HTERT RPE-1 (cell line): ENCODE data around the gene PPP1R7.

Experiments used
- in situ Hi-C: fragments of 300-500 bp; cut with MboI; formaldehyde crosslinking; loops from 4 replicates; pipeline ENCODE4 v1.14.3; 2020; ENCODE audit warnings: low sequenced_read_pairs

PPP1R7 gene

DNA sequence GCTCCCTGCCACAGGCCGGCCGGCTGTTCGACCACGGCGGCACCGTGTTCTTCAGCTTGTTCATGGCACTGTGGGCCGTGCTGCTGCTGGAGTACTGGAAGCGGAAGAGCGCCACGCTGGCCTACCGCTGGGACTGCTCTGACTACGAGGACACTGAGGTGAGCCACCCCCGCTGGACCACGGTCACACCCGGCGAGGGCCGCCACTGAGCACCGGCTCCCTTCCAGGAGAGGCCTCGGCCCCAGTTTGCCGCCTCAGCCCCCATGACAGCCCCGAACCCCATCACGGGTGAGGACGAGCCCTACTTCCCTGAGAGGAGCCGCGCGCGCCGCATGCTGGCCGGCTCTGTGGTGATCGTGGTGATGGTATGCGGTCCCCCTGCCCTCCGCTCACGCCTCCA, 59.0 kb downstream of the PPP1R7 start:
- in situ Hi-C loops, result no loop called here

DNA sequence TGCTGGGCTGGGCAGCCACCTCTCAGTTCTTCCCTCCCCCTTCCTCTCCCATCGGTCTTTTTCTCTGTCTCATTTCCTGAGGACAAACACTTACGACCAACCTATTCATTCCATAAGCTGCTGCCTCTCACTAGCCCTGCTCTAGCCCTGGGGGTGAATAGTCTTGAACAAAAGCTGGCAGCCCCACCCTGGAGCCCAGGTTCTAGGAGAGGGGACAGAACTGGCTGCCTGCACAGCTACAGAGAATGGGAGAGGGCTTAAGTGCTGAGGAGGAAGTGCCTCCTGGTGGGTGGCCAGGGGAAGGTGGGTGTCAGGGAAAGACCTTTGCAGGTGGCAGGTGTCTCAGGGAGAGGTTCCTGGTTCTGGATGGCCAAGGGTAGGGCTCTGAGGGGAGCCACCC, 61.0 kb downstream of the PPP1R7 start:
- in situ Hi-C loops, result no loop called here

DNA sequence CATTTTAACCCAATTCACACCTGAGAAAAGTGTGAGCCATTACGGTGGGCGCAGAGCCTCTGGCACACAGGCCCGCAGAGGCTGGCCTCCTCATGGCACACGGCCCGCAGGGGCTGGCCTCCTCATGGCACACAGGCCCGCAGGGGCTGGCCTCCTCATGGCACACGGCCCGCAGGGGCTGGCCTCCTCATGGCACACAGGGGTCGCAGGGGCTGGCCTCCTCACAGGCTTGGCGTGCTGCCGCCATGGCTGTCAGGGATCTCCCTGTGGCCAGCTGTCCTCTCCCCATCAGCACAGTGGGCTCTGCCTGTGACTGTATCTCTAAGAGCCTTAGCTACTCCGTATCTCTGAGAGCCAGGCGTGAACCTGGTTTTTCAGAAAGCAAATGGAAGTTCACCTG, 62.8 kb downstream of the PPP1R7 start:
- in situ Hi-C loops, result no loop called here

DNA sequence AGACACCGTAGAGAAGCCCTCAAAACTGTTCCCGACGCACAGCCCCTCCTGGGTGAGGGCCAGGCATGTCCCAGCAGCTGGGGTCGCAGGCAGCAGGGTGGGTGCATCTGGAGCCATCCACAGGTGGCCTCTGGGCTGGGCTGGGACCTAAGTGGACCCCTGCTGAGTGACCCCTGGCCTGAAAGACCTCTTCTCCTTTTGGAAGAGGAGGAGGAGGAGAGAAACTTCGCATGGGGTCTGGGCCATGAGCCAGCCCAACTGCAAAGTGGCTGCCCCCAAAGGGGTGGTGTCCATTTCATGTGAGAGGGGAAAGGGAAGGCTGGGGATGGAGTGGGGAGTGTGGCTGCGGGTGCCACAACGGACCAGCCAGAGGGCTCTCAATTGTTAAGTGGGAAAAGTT, 63.3 kb downstream of the PPP1R7 start:
- in situ Hi-C loops, result no loop called here

DNA sequence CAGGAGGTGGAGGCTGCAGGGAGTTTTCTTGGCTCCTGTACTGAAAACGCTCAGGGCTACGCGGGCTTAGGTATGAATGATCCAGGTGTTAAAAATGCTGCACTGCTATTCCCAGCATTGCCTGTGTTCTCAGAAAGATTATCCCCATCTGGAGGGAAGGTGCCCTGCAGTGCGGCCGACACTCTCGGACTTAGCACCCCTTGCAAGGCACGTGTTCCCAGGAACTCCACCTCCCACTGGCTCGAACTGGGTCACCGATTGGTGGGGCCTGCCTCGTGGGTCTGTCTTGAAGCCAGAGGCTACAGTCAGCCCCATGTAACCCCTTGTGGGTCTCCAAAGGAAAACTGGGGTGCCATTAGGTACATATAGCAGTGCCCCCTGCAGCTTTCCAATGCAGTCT, 63.9 kb downstream of the PPP1R7 start:
- in situ Hi-C loops, result no loop called here

DNA sequence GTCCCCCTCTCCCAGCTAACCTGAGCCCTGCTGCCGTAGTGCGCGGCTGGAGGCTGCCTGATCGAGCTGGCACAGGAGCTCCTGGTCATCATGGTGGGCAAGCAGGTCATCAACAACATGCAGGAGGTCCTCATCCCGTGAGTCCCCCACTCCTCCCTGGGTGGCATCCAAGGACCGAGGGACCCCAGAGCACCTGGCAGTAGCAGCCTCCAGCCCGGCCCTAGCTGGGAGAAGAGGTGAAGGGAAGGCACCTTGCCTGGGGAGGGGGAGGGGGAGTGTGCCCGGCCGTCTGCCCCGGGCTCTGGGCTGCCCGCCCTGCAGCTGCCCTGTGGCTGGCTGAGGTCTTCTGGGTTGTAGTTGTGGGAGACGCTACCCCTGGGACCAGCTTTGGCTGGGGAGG, 64.5 kb downstream of the PPP1R7 start:
- in situ Hi-C loops, result no loop called here

DNA sequence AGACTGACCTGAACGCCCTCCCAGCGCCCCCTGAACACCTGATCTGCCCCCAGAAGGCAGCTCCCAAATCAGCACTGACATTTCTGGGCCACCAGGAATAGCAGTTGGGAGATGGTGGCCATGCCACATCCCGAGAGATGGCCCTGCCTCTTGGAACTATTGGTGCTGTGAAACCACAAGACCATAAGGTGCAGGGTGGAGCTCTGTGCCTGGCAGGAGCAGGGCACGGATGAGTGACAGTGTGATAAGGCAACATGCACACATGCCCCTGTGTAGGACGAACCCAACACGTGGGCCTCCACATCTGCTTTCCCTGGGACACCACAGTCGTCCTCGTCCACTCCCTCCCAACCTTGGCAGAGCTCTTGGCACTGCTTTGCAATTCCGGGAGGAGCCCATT, 65.2 kb downstream of the PPP1R7 start:
- in situ Hi-C loops, result no loop called here

DNA sequence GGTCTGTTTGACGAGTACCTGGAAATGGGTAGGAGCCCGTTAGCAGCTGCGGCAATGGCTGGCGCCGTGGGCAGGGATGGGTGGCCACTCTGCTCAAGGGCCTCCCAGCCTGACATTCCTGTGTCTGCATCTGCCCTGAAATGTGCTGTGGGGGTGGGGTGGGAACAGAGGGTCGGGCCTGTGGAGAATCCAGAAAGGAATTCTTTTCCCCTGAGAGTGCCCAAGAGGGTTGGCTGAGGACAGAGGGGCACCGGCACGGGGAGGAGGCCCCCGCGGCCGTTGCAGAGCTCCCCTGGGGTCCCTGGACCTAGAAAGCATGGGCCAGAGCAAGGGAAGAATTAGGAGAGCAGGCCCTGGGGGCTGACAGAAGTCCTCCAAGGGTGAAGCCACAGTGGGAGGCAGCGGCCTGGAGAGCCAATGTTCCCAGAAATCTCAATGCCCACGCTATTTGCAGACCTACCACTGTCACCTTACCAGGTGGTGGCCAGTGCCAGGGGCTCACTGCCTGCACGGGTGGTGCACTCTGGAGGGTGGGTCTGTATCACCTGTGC, 66.0 kb downstream of the PPP1R7 start:
- in situ Hi-C loops, result no loop called here

DNA sequence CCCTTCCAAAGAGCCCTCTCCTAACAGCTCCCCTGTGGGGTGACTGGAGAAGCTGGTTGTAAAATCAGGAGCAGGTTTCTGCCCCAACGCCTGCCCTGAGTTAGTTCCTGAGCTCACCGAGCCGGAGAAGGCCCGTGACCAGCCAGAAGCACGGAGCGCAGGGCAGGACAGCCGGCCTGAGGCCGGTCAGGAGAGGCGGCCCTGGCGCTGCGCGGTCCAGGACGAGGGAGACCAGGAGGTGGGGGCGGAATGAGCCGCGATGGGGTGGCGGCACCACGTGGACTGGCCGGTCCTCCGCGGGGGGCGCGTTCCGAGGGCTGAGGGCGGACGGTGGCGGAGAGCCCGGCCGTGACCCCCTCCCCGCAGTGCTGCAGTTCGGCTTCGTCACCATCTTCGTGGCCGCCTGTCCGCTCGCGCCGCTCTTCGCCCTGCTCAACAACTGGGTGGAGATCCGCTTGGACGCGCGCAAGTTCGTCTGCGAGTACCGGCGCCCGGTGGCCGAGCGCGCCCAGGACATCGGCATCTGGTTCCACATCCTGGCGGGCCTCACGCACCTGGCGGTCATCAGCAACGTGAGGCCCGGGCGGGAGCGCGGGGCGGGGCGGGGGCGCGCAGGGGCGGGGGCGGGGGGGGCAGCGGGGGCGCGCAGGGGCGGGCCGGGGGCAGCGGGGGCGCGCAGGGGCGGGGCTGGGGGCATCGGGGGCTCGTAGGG, 67.2 kb downstream of the PPP1R7 start:
- in situ Hi-C loops, result no loop called here

DNA sequence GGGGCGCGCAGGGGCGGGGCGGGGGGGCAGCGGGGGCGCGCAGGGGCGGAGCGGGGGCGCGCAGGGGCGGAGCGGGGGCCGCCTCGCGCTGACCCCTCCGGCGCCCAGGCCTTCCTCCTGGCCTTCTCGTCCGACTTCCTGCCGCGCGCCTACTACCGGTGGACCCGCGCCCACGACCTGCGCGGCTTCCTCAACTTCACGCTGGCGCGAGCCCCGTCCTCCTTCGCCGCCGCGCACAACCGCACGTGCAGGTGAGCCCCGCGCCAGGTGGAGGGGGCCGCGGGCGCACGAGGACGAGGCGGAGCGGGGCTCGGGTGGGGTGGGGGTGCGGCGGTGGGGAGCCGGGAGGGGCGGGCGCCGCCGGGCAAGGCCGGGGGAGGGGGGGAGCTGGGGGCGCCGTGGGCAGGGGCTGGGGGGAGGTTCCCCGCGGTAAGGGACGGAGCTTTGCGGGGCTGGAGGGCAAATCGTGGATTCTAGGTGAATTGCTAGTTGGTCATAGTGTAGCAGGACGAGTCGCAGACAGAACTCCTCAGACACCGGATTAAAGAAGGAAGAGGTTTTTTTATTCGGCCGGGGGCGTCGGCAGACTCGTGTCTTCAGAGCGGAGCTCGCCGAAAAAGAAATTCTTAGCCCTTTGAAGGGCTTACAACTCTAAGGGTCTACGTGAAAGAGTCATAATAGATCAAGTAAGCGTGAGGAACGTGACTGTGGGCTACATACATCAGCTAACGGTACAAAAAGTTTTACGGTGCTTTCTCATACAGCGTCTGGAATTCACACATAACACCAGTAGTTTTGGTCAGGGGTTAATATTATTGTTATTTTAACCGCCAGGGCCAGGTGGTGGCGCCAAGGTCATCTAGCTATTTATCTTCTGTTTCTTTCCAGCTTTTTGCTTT, 68.1 kb downstream of the PPP1R7 start:
- in situ Hi-C loops, result no loop called here

DNA sequence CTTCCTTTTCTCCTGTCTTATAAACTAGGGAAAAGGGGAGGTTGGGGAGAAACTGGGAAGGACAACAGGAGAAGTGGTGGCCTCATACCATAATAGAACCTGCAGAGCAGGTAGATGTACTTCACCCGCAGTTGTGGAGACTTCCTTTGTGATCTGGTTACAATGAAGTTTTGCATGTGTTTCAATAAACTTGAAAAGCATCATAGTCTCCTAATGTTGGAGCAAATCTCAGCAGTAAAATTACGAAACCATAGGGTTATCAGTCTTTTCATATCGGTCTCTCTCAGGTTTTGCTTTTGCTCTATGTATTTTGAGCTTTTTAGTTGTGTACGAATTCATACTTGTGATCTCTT, 68.7 kb downstream of the PPP1R7 start:
- in situ Hi-C loops, result no loop called here

DNA sequence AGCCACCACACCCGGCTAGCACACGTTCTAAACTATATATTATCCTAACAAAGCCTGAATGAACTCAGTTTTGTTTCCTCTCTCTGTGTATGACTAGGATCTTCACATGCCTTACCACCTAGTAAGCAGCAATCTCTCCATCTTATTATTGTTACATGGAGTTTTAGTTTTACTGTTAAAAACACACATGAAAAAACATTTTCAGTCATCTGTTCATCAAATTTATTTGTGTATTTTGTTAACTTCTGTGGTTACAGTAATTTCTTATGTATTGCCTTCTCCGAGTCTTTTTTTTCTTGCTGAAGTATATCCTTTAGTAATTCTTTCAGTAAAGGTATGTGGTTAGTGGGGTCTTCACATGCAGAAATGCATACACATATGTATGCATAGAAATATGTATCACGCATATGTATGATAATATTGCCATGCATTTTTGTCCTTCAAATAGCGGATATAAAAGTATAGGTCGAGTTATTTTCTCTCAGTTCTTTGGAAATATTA, 69.6 kb downstream of the PPP1R7 start:
- in situ Hi-C loops, result no loop called here

DNA sequence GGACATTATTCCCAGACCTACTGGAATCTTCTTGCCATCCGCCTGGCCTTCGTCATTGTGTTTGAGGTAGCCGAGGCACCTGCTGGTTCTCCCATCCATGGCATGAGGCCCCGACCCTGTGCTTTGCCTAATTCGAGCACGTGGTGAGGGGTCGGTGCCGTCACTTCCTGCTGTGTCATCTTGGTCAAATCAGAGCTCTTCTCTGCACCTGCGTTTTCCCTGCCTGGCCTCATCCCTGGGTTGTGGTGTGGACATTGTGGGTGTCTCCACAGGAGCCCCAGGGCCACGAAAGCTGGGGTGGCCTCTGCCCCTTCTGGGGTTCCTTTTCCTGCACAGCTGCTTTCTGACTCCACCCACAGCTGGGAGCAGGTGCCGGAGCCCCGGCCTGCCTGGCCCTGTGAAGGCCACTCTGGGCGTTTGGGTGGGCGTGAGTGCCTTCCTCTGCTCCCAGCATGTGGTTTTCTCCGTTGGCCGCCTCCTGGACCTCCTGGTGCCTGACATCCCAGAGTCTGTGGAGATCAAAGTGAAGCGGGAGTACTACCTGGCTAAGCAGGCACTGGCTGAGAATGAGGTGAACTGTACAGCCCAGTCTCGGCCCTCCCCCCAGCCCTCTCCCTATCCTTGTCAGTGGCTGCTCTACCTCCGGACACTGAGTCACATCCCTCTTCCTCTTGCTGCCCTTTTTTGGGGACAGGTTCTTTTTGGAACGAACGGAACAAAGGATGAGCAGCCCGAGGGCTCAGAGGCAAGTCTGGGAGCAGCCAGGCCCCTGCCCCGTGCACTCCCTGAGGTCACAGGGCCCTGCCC, 73.1 kb downstream of the PPP1R7 start:
- in situ Hi-C loops, result no loop called here

DNA sequence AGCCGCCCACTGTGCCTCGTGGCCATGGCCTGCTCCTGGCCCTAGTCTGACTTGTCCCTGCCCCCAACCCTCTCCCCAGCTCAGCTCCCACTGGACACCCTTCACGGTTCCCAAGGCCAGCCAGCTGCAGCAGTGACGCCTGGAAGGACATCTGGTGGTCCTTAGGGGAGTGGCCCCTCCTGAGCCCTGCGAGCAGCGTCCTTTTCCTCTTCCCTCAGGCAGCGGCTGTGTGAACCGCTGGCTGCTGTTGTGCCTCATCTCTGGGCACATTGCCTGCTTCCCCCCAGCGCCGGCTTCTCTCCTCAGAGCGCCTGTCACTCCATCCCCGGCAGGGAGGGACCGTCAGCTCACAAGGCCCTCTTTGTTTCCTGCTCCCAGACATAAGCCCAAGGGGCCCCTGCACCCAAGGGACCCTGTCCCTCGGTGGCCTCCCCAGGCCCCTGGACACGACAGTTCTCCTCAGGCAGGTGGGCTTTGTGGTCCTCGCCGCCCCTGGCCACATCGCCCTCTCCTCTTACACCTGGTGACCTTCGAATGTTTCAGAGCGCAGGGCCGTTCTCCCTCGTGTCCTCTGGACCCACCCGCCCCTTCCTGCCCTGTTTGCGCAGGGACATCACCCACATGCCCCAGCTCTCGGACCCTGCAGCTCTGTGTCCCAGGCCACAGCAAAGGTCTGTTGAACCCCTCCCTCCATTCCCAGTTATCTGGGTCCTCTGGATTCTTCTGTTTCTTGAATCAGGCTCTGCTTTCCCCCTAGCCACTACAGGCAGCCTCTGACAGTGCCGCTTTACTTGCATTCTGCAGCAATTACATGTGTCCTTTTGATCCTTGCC, 74.0 kb downstream of the PPP1R7 start:
- in situ Hi-C loops, result no loop called here

DNA sequence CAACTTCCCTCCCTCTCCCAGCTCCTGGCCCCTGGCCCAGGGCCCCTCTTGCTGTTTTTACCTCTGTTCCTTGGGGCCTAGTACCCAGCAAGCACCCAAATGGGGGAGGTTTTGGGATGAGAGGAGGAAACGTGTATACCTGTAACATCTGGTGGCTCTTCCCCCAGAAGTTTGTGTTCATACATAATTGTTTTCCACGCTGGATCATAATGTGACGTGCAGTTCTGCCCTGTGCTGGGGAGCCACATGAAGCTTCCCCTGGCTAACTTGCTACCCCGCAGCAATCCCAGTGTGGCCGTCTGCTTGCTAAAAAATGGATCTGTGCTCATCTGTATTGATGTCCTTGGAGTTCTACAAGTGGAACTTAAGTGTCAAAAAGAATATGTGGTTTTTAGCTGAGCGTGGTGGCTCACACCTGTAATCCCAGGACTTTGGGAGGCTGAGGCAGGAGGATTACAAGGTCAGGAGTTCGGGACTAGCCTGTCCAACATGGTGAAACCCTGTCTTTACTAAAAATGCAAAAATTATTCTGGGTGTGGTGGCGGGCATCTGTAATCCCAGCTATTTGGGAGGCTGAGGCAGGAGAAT, 74.7 kb downstream of the PPP1R7 start:
- in situ Hi-C loops, result no loop called here

DNA sequence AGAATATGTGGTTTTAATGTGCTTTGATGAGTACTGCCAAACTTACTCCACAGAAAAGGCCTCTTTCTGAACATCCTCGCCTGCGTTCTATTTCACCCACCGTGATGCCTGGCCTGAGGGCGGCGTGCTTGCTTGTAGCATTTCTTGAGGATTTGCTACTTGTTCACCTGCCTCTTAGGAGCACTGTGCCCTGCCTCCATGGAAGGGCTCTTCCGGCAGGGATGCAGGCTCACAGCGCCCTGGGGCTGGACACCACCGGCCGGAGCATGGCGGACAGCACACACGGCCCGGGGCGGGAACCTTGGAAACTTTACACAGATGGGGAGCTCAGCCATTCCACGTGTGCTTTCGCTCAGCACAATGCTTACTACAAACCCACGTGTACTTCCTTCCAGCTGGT, 75.3 kb downstream of the PPP1R7 start:
- in situ Hi-C loops, result no loop called here

DNA sequence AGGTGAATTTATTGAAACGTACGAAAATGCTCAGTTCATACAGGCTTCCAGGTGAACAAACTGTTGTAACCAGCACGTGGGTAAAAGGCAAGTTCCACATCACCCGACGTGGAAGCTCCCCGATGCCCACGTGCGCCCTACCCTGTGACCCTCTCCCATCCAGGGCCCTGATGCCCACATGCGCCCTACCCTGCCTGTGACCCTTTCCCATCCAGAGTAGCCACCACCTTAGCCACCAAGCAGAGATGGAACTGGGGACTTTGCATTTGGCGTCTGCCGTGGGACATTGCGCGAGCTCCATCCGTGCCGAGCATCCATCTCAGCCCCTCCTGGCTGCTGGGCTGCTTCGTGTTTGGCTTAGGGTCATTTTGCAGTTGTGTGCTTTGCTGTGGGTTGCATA, 75.7 kb downstream of the PPP1R7 start:
- in situ Hi-C loops, result no loop called here

DNA sequence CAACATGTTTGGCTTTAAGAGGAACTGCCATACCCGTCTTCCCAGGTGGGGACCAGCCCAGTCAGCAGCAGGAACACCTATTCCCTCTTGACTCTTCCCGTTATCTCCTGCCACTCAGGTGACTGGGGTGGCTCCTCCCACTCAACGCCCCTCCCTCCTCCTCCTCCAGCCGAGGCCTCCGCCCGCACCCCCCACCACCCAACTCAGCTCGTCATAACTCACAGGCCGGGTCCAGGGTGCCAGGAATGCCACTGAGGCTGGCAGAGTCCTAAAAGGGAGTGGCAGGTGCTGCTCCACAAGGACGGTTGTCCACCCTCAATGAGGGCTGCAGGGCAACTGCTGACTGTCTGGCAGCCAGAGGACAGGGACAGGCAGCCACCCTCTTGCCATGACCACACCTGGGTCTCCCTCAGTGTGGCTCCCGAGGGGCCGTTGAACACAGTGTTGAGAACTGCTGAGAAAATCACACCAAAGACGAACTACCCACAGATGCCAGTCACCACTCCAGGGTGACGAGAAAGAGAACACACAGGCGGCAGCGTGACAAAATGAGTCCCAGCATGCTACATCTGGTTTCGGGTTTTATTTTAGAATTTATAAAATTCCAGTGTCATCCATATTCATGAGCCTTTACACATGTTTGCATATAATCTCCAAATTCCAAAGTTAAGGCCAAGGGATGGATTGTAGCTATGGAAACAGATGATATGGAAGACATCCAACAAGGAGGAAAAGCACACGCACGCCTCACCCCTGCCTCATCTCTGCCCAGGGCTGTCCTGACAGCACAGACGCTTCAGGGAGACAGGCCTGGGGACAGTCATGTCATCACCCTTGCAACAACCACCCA, 76.7 kb downstream of the PPP1R7 start:
- in situ Hi-C loops, result no loop called here

DNA sequence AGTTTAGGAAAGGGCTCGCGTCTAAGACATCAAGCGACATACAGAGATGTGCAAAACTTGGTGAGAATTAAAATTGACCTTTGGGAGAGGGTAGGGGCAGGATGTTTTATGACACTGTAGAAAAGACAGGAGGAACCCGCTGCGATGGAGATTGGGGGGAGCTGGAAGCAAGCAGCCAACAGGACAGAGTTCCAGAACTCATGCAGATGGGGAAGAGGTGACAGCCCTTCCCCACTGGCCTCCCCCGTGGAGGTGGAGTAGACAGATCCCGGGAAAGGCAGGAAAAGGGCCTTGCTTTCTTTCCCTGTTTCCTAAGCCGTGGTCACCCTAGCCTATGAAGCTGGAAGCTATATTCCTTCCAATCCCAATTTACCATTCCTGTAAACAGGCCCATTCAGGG, 77.3 kb downstream of the PPP1R7 start:
- in situ Hi-C loops, result no loop called here
